GM12878 (cell line): ENCODE results near the gene CDKN1C. TPM values are rescaled to one million over a fixed set of nuclear protein-coding genes. Genes with fewer than 3 reads are reported as not detected.

Experiments used
- ATAC-seq: fragments of 200-7000 bp; cut with Tn5 transposase; 3 replicates; pipeline ENCODE4 v1.9.1; 2020; ENCODE audit warnings: mild to moderate bottlenecking, moderate library complexity
- BruUV-seq: library from RNA; stranded (reverse); fragments of 400-500 nt; replicated peaks from 2 replicates; lab custom pipeline; 2021; lab: Mats Ljungman, UMichigan
- CTCF ChIA-PET: fragments of 300-600 bp; sonication (Branson Sonifier 250); formaldehyde crosslinking; extraction: SDS; loops from one replicate; lab custom pipeline; 2021; ENCODE audit warnings: inconsistent platforms; lab: Yijun Ruan, JAX
- POLR2A ChIA-PET: fragments of 350-600 bp; formaldehyde crosslinking; extraction: SDS; loops from one replicate; lab custom pipeline; 2021; ENCODE audit warnings: inconsistent platforms; lab: Charles Lee
- RAD21 ChIA-PET: fragments of 300-600 bp; sonication (Branson Sonifier 250); formaldehyde crosslinking; loops from one replicate; lab custom pipeline; 2023; ENCODE audit warnings: antibody characterized with exemption; ENCODE audit not compliant: unreplicated experiment; lab: Charles Lee
- SMC1A ChIA-PET: fragments of 300-600 bp; sonication (Branson Sonifier 250); formaldehyde crosslinking; loops from one replicate; lab custom pipeline; 2023; ENCODE audit not compliant: unreplicated experiment, uncharacterized antibody; lab: Charles Lee
- DNase-seq: peaks from one replicate; pipeline ENCODE4 v3.0.0-alpha.2; 2011; ENCODE audit warnings: low read depth, low spot score
- FAIRE-seq: peaks from 3 replicates; lab custom pipeline; 2011; peaks lifted over from hg19 to GRCh38; lab: Jason Lieb, UNC
- H2AFZ ChIP-seq: 2 replicates; pipeline ENCODE4 v1.6.0; 2011; ENCODE audit warnings: low read depth, low read length, control low read depth; ENCODE audit not compliant: control insufficient read depth
- H3K27ac ChIP-seq: 2 replicates; pipeline ENCODE4 v1.5.1; 2011; ENCODE audit warnings: control low read depth; ENCODE audit not compliant: control insufficient read depth, insufficient read depth
- H3K27me3 ChIP-seq, 2 experiments: replicated peaks in 1 of 2; 2 replicates each; pipeline versions ENCODE4 v1.6.0 to v1.6.1; 2011; ENCODE audit warnings: low read length in 1 of 2; ENCODE audit not compliant: control insufficient read depth in 2 of 2, insufficient read depth in 2 of 2
- H3K36me3 ChIP-seq, 2 experiments: 2 replicates each; pipeline ENCODE4 v1.5.1; 2011; ENCODE audit warnings: low read length in 1 of 2; ENCODE audit not compliant: control insufficient read depth in 2 of 2, insufficient read depth in 2 of 2
- H3K4me1 ChIP-seq: 2 replicates; pipeline ENCODE4 v1.6.1; 2011; ENCODE audit warnings: mild to moderate bottlenecking, low read length, moderate library complexity, mixed read lengths; ENCODE audit not compliant: control insufficient read depth, insufficient read depth
- H3K4me2 ChIP-seq: 2 replicates; pipeline ENCODE4 v1.6.0; 2011; ENCODE audit warnings: control low read depth; ENCODE audit not compliant: control insufficient read depth, insufficient read depth
- H3K4me3 ChIP-seq: fragments of 200-600 bp; sonication (generic); 2 replicates; pipeline ENCODE4 v1.5.1; 2016
- H3K79me2 ChIP-seq: 2 replicates; pipeline ENCODE4 v1.6.0; 2011; ENCODE audit warnings: low read length; ENCODE audit not compliant: control insufficient read depth, insufficient read depth
- H3K9ac ChIP-seq: 2 replicates; pipeline ENCODE4 v1.8.0; 2011; ENCODE audit warnings: low read length, control low read depth, mixed read lengths; ENCODE audit not compliant: control insufficient read depth, insufficient read depth
- H3K9me3 ChIP-seq: replicated peaks from 3 replicates; pipeline ENCODE4 v1.5.1; 2011; ENCODE audit warnings: mild to moderate bottlenecking, low read length; ENCODE audit not compliant: control insufficient read depth, insufficient read depth
- H4K20me1 ChIP-seq: 2 replicates; pipeline ENCODE4 v1.6.0; 2011; ENCODE audit not compliant: control insufficient read depth, insufficient read depth
- WGBS: methylation state at CpG from one replicate; pipeline ENCODE4 v1.1.6; 2016; ENCODE audit warnings: low lambda C conversion rate; ENCODE audit not compliant: insufficient replicate concordance, insufficient coverage; ENCODE audit errors: missing lambda C conversion rate; 5-methylcytosine and 5-hydroxymethylcytosine counted together
- in situ Hi-C: fragments of 300-500 bp; cut with MboI; formaldehyde crosslinking; loops from 9 replicates; pipeline ENCODE4 v1.14.3; 2018; ENCODE audit warnings: mixed read lengths
- intact Hi-C: fragments of 100-400 bp; cut with micrococcal nuclease; formaldehyde crosslinking; loops from one replicate; pipeline ENCODE4 v1.14.2; 2022; ENCODE audit not compliant: unreplicated experiment
- polyA plus RNA-seq, 11 experiments: library from polyadenylated mRNA; depleted of rRNA in 4 of 11; unstranded in 6 of 11; stranded (reverse) in 5 of 11; fragments of >200 nt; fragmentation: Nextera tagmentation in 4 of 11; fragmentation: Illumina TruSeq in 1 of 11; extraction: Ambion mirVana in 4 of 11; extraction: Trizol in 1 of 11; gene quantifications; 1 replicate in 1 of 11; 2 replicates in 10 of 11; pipeline versions ENCODE4 v1.2.1 to v1.2.3, GENCODE V29; 2011 to 2016; ENCODE audit warnings: inconsistent platforms in 2 of 11, missing spikeins in 2 of 11, low read depth in 1 of 11
- total RNA-seq, 4 experiments: library from RNA; depleted of rRNA in 3 of 4; stranded (reverse); fragments of >200 nt in 3 of 4; fragmentation: Illumina TruSeq in 1 of 4; extraction: Trizol in 1 of 4; gene quantifications; 2 replicates each; pipeline versions ENCODE4 v1.2.1 to v1.2.3, GENCODE V29; 2013 to 2021
- TF ChIP-seq, protein P1 (sequence below): IDR thresholded peaks from 2 replicates; pipeline ENCODE4 v1.6.1; 2011; ENCODE audit warnings: borderline replicate concordance, low read depth, mild to moderate bottlenecking, moderate library complexity, low read length; ENCODE audit not compliant: insufficient read depth, poor library complexity, severe bottlenecking

The CDKN1C gene
- total and polyA plus RNA-seq, 10 of the 15 experiments (the other 5 are each of a cell fraction or from before 2014, with no cell fraction given): 0.05 to 0.21 (median 0.14) TPM; not detected in 7

DNA sequence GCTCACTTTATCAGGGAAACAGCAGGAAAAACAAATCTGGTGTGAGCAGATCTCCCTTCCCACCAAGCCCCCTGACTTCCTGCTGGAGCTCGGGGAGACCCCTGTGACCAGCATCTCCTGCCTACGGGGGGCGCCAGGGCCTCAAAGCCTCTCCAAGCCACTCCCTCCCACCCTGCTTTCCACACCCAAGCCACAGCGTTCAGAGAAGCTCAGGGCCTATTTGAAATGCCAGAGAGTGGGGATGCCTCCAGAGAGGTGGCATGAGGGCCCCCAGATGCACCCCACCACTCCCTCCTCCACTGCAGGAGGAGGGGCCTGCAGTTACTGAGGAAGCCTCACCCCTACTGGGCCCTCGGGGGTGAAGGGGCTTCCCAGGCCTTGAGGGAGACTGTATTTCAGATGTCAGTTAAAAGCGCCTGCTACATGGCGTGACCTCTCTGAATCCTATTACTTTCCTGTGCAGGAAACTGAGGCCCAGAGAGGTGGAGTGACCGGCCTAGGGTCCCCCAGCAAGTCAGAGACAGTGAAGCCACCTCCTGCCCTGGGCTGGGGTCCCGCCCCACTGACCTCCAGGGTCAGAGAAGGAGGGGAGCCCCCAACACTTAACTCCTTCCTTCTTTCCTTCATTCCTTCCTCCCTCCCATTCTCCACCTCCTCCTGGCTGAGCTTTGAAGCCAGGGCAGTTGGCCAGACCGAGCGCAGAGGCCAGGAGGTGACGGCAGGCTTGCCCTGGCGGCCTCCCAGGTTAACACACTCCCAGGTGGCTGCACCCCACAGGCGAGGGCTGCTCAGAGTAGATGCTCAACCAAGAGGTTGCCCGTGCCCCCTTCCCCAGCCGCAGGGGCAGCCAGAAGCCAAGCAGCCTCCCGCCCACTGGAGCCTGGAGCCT, 6.0 kb upstream of the CDKN1C start:
- in situ Hi-C loops: no loop called here

More for the DNA sequence above, 6.0 kb upstream of the CDKN1C start:
- H3K4me1 ChIP-seq: peaks cover 4% of the 10 kb centered on the region
- no TSS peak for BruUV-seq
- TF ChIP-seq, protein P1, sequence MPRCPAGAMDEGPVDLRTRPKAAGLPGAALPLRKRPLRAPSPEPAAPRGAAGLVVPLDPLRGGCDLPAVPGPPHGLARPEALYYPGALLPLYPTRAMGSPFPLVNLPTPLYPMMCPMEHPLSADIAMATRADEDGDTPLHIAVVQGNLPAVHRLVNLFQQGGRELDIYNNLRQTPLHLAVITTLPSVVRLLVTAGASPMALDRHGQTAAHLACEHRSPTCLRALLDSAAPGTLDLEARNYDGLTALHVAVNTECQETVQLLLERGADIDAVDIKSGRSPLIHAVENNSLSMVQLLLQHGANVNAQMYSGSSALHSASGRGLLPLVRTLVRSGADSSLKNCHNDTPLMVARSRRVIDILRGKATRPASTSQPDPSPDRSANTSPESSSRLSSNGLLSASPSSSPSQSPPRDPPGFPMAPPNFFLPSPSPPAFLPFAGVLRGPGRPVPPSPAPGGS: no peak
- TF ChIP-seq, all 136 proteins: peak for 0
- Histone ChIP-seq H3K36me3 (no peaks in the 10 kb centered on the region), H3K79me2 (no peaks in the 10 kb centered on the region), H3K9ac (peak overlapping the region; percentile 16; the same call in 1 of the 2 replicates), H2AFZ (peak overlapping the region; percentile 47; the same call in 1 of the 2 replicates), H3K27me3 (peaks cover 0 to 3% of the 10 kb centered on the region in 2 experiments; a peak in 1 of 4 replicates), H3K4me3 (no peak overlapping the region), H4K20me1 (no peaks in the 10 kb centered on the region), H3K9me3 (no peaks in the 10 kb centered on the region), H3K27ac (no peak overlapping the region), H3K4me2 (peak overlapping the region; percentile 90)
- SMC1A ChIA-PET: interaction anchor here (1.3 to 6.9 kb wide), 5 partner anchors 11 to 364 kb away, joined by 4 to 108 read pairs (median 6); partner anchors contain the start of gene PHLDA2
- WGBS: 40% methylated on average over 17 of the region's 17 CpGs
- intact Hi-C loops: loop anchor here (1.0 to 2.0 kb wide), 2 partner anchors 39 to 359 kb away; no protein-coding TSS in a partner anchor
- ATAC-seq (no peak; the same call in 2 of the 3 replicates), FAIRE-seq (no peak), DNase-seq (no peak)
- RAD21 ChIA-PET: interaction anchor here (1.2 to 8.3 kb wide), 4 partner anchors 38 to 358 kb away, joined by 4 to 151 read pairs (median 11); partner anchors contain the start of gene PHLDA2
- CTCF ChIA-PET: interaction anchor here (0.6 to 10.2 kb wide), 9 partner anchors 11 to 586 kb away, joined by 3 to 233 read pairs (median 5); a partner anchor contains a TSS
- POLR2A ChIA-PET: interaction anchor here (0.5 to 1.3 kb wide), 3 partner anchors 10 to 491 kb away, joined by 4 to 6 read pairs (median 4); partner anchors contain the start of gene TSSC4
